GM12878 (cell line): ENCODE results near the gene COTL1.

ENCODE experiments used
- ATF2 ChIP-seq: IDR thresholded peaks from 2 replicates; pipeline ENCODE4 v1.6.1; 2012; ENCODE audit warnings: low read length, inconsistent platforms
- BCL11A ChIP-seq: IDR thresholded peaks from 2 replicates; pipeline ENCODE4 v1.6.1; 2011; ENCODE audit warnings: low read depth, low read length
- CTCF ChIP-seq, 3 experiments: IDR thresholded peaks in 2 of 3; conservative IDR thresholded peaks in 1 of 3; 2 replicates each; pipeline ENCODE4 v1.5.1; 2011; ENCODE audit warnings: low read depth in 3 of 3, low read length in 3 of 3, mild to moderate bottlenecking in 3 of 3, control low read depth in 2 of 3, moderate library complexity in 2 of 3, inconsistent platforms in 1 of 3, mixed read lengths in 1 of 3; ENCODE audit not compliant: control insufficient read depth in 2 of 3, insufficient read depth in 1 of 3; ENCODE audit errors: extremely low read depth in 1 of 3
- EZH2 ChIP-seq: IDR thresholded peaks from 2 replicates; pipeline ENCODE4 v1.6.1; 2012; ENCODE audit warnings: low read depth, mild to moderate bottlenecking, control low read depth, inconsistent platforms, low read length, borderline replicate concordance; ENCODE audit not compliant: control insufficient read depth
- FOS ChIP-seq: IDR thresholded peaks from 3 replicates; pipeline ENCODE4 v1.6.1; 2011; ENCODE audit warnings: borderline replicate concordance; ENCODE audit not compliant: insufficient read length; ENCODE audit errors: extremely low read depth
- MYC ChIP-seq: IDR thresholded peaks from 2 replicates; pipeline ENCODE4 v1.6.1; 2011; ENCODE audit warnings: mild to moderate bottlenecking, low read length, moderate library complexity, inconsistent platforms; ENCODE audit not compliant: insufficient read depth, insufficient replicate concordance, insufficient read length, severe bottlenecking
- POLR2A ChIP-seq: IDR thresholded peaks from 2 replicates; pipeline ENCODE4 v1.6.1; 2011; ENCODE audit warnings: low read depth, mild to moderate bottlenecking, low read length
- POLR2AphosphoS5 ChIP-seq: IDR thresholded peaks from 2 replicates; pipeline ENCODE4 v1.6.1; 2011; ENCODE audit warnings: mild to moderate bottlenecking, low read length, inconsistent platforms
- RCOR1 ChIP-seq: conservative IDR thresholded peaks from 2 replicates; pipeline ENCODE4 v1.6.1; 2012; ENCODE audit warnings: low read depth, low read length, improper control_type of control experiment
- SIN3A ChIP-seq: IDR thresholded peaks from 2 replicates; pipeline ENCODE4 v1.6.1; 2012; ENCODE audit warnings: low read depth, low read length, improper control_type of control experiment
- TAF1 ChIP-seq: IDR thresholded peaks from 2 replicates; pipeline ENCODE4 v1.6.1; 2011; ENCODE audit warnings: mild to moderate bottlenecking, low read depth, low read length, borderline replicate concordance
- TF ChIP-seq, protein P1 (sequence below): IDR thresholded peaks from 2 replicates; pipeline ENCODE4 v1.6.1; 2012; ENCODE audit warnings: mild to moderate bottlenecking, low read depth, low read length
- TF ChIP-seq, protein P2 (sequence below): IDR thresholded peaks from 2 replicates; pipeline ENCODE4 v1.6.1; 2012; ENCODE audit warnings: low read depth, low read length, improper control_type of control experiment
- TF ChIP-seq, protein P3 (sequence below): fragments of 450-650 bp; IDR thresholded peaks from 2 replicates; pipeline ENCODE4 v1.6.1; 2017; ENCODE audit warnings: mild to moderate bottlenecking

- no peak for TF ChIP-seq CTCF (IDR thresholded peaks at IDR 0.05 in 2 of 3, conservative IDR thresholded peaks at IDR 0.05 in 1 of 3; ENCODE audit: control insufficient read depth in 2 of 3, extremely low read depth in 1 of 3, insufficient read depth in 1 of 3, low read depth in 3 of 3, low read length in 3 of 3)
- no peak for TF ChIP-seq POLR2AphosphoS5
- no peak for TF ChIP-seq EZH2
- no peak for TF ChIP-seq SIN3A
- peak; percentile 34; the same call in 1 of the 2 replicates for TF ChIP-seq POLR2A
- TF ChIP-seq FOS = no peak
- TF ChIP-seq, protein P1, sequence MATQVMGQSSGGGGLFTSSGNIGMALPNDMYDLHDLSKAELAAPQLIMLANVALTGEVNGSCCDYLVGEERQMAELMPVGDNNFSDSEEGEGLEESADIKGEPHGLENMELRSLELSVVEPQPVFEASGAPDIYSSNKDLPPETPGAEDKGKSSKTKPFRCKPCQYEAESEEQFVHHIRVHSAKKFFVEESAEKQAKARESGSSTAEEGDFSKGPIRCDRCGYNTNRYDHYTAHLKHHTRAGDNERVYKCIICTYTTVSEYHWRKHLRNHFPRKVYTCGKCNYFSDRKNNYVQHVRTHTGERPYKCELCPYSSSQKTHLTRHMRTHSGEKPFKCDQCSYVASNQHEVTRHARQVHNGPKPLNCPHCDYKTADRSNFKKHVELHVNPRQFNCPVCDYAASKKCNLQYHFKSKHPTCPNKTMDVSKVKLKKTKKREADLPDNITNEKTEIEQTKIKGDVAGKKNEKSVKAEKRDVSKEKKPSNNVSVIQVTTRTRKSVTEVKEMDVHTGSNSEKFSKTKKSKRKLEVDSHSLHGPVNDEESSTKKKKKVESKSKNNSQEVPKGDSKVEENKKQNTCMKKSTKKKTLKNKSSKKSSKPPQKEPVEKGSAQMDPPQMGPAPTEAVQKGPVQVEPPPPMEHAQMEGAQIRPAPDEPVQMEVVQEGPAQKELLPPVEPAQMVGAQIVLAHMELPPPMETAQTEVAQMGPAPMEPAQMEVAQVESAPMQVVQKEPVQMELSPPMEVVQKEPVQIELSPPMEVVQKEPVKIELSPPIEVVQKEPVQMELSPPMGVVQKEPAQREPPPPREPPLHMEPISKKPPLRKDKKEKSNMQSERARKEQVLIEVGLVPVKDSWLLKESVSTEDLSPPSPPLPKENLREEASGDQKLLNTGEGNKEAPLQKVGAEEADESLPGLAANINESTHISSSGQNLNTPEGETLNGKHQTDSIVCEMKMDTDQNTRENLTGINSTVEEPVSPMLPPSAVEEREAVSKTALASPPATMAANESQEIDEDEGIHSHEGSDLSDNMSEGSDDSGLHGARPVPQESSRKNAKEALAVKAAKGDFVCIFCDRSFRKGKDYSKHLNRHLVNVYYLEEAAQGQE = no peak
- no peak for TF ChIP-seq RCOR1
- TF ChIP-seq, protein P2, sequence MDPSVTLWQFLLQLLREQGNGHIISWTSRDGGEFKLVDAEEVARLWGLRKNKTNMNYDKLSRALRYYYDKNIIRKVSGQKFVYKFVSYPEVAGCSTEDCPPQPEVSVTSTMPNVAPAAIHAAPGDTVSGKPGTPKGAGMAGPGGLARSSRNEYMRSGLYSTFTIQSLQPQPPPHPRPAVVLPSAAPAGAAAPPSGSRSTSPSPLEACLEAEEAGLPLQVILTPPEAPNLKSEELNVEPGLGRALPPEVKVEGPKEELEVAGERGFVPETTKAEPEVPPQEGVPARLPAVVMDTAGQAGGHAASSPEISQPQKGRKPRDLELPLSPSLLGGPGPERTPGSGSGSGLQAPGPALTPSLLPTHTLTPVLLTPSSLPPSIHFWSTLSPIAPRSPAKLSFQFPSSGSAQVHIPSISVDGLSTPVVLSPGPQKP = no peak
- TF ChIP-seq, protein P3, sequence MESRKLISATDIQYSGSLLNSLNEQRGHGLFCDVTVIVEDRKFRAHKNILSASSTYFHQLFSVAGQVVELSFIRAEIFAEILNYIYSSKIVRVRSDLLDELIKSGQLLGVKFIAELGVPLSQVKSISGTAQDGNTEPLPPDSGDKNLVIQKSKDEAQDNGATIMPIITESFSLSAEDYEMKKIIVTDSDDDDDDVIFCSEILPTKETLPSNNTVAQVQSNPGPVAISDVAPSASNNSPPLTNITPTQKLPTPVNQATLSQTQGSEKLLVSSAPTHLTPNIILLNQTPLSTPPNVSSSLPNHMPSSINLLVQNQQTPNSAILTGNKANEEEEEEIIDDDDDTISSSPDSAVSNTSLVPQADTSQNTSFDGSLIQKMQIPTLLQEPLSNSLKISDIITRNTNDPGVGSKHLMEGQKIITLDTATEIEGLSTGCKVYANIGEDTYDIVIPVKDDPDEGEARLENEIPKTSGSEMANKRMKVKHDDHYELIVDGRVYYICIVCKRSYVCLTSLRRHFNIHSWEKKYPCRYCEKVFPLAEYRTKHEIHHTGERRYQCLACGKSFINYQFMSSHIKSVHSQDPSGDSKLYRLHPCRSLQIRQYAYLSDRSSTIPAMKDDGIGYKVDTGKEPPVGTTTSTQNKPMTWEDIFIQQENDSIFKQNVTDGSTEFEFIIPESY = no peak
- no peak for TF ChIP-seq BCL11A
- TF ChIP-seq ATF2 = no peak
- no peak for TF ChIP-seq MYC
- TF ChIP-seq TAF1 = no peak
Observed at GRCh38 chr16:84571506-84571905, 46.4 kb downstream of the COTL1 start.
